ENCODE measurements around the gene UBE2V1.

DNA sequence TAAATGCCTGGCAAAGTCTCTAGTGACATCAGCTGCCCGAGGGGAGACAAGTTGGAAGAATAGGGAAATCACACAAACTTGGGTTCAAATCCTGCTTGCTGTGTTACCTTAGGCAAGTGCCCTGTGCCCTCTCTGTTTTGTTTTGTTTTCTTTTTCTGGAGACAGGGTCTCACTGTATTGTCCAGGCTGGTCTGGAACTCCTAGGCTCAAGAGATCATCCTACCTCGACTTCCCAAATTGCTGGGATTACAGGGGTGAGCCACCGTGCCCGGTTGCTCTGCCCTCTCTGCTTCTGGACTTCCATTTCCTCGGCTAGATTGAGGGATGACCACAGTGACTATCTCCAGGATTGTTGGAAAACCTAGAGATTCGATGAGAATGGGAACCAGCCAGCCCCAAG, 74.8 kb downstream of the UBE2V1 start:
- no peak for TF ChIP-seq POLR2AphosphoS5 (IDR thresholded peaks at IDR 0.05; ENCODE audit: low read depth, low read length)
- no peak for TF ChIP-seq TAF1 (IDR thresholded peaks at IDR 0.05; ENCODE audit: borderline replicate concordance, low read depth, low read length)
- TF ChIP-seq POLR2A (IDR thresholded peaks at IDR 0.05; ENCODE audit: low read depth, low read length), result no peak
